ENCODE measurements around the gene SMARCE1.
"Not testable (repeated sequence)": the region's sequence is repeated elsewhere in the genome, so short reads cannot be mapped to it uniquely, and the experiment has no call there.

SMARCE1 gene

GRCh38 chr17:40586264-40586663 is 61.4 kb downstream of the SMARCE1 start:
- DNase-seq (ENCODE audit: low read depth in 1 of 2, low spot score in 1 of 2): not testable (repeated sequence)

GRCh38 chr17:40584950-40585349 is 62.7 kb downstream of the SMARCE1 start:
- DNase-seq (ENCODE audit: low read depth in 1 of 2, low spot score in 1 of 2): not testable (repeated sequence)

GRCh38 chr17:40582328-40582901 is 65.2 kb downstream of the SMARCE1 start:
- DNase-seq (ENCODE audit: low read depth in 1 of 2, low spot score in 1 of 2): no peak

GRCh38 chr17:40580140-40580539 is 67.5 kb downstream of the SMARCE1 start:
- no peak for DNase-seq (ENCODE audit: low read depth in 1 of 2, low spot score in 1 of 2)

GRCh38 chr17:40579471-40579870 is 68.1 kb downstream of the SMARCE1 start:
- DNase-seq (ENCODE audit: low read depth in 1 of 2, low spot score in 1 of 2): no peak

GRCh38 chr17:40577611-40578065 is 70.0 kb downstream of the SMARCE1 start:
- no peak for DNase-seq (ENCODE audit: low read depth in 1 of 2, low spot score in 1 of 2)

- DNase-seq (ENCODE audit: low read depth in 1 of 2, low spot score in 1 of 2): no peak
These were observed 71.4 kb downstream of the SMARCE1 start for GRCh38 chr17:40576113-40576740.

All from activated CD4-positive, alpha-beta T cell treated with anti-CD3 and anti-CD28 coated beads, Interleukin-2, amount 50 U/mL, for 24 hours (primary cell).